Vagina (tissue), 2 donors: ENCODE results near the gene ZDHHC22. TPM values are rescaled to one million over a fixed set of nuclear protein-coding genes. Genes with fewer than 3 reads are reported as not detected.

Source experiments
- DNase-seq, 2 donors: peaks; one replicate each; pipeline ENCODE4 v3.0.0-alpha.2; 2017; ENCODE audit errors: extremely low spot score in 2 of 2
- H3K27ac ChIP-seq: fragments of 200-600 bp; sonication (generic); one replicate; pipeline ENCODE4 v1.5.1; 2019
- H3K27me3 ChIP-seq: fragments of 200-600 bp; sonication (generic); one replicate; pipeline ENCODE4 v1.5.1; 2019
- H3K36me3 ChIP-seq, 2 donors: fragments of 200-600 bp; sonication (generic); one replicate each; pipeline ENCODE4 v1.5.1; 2017 to 2019
- H3K4me1 ChIP-seq: fragments of 200-600 bp; sonication (generic); one replicate; pipeline ENCODE4 v1.5.1; 2019
- H3K4me3 ChIP-seq, 2 donors: fragments of 200-600 bp; sonication (generic); 1 replicate in 1 of 2; 2 replicates in 1 of 2; pipeline ENCODE4 v1.5.1; 2016 to 2019
- H3K9me3 ChIP-seq: fragments of 200-600 bp; sonication (generic); one replicate; pipeline ENCODE4 v1.5.1; 2019
- CTCF ChIP-seq, 3 experiments: fragments of 450-650 bp in 2 of 3; fragments of 200-600 bp in 1 of 3; sonication (generic) in 1 of 3; IDR thresholded peaks; one replicate each; pipeline ENCODE4 v1.5.1; 2017 to 2019; ENCODE audit warnings: antibody characterized with exemption in 3 of 3, mild to moderate bottlenecking in 2 of 3, moderate library complexity in 2 of 3
- POLR2A ChIP-seq, 2 donors: fragments of 450-650 bp; IDR thresholded peaks; one replicate each; pipeline ENCODE4 v1.6.1; 2017; ENCODE audit warnings: antibody characterized with exemption in 2 of 2, mild to moderate bottlenecking in 2 of 2, moderate library complexity in 2 of 2
- POLR2AphosphoS5 ChIP-seq, 2 donors: sonication (generic); formaldehyde crosslinking; IDR thresholded peaks; one replicate each; pipeline ENCODE4 v1.9.0; 2017; ENCODE audit warnings: antibody characterized with exemption in 2 of 2, mild to moderate bottlenecking in 2 of 2, low read depth in 1 of 2; ENCODE audit not compliant: insufficient read depth in 1 of 2
- intact Hi-C: fragments of 100-400 bp; cut with DNase I; formaldehyde crosslinking; loops from one replicate; pipeline ENCODE4 v1.15.1; 2023
- total RNA-seq: library from RNA; depleted of rRNA; stranded (reverse); fragments of >200 nt; gene quantifications from one replicate; pipeline ENCODE4 v1.2.3, GENCODE V29; 2016

ZDHHC22 gene
- total RNA-seq, 1 donor from 2014 or later = not detected

- H3K27me3 ChIP-seq = no peaks in the 10 kb centered on the region
- peaks cover 41% of the 10 kb centered on the region for H3K4me1 ChIP-seq
- intact Hi-C loops = no loop called here
- H3K27ac ChIP-seq = peak overlapping the region; percentile 4
- TF ChIP-seq POLR2A (IDR thresholded peaks at IDR 0.05) (no peak), POLR2AphosphoS5 (IDR thresholded peaks at IDR 0.05; ENCODE audit: insufficient read depth in 1 of 2, low read depth in 1 of 2) (peak; percentile 36 to 72), CTCF (IDR thresholded peaks at IDR 0.05) (no peak)
- no peak for DNase-seq
- H3K4me3 ChIP-seq = no peak overlapping the region
- peaks cover 0 to 1% of the 10 kb centered on the region in 2 donors for H3K36me3 ChIP-seq
- H3K9me3 ChIP-seq = no peaks in the 10 kb centered on the region
These were observed 17.9 kb downstream of the ZDHHC22 start for GRCh38 chr14:77123381-77124325.

- Histone ChIP-seq H3K36me3 (peaks cover 0 to 6% of the 10 kb centered on the region in 2 donors), H3K9me3 (no peaks in the 10 kb centered on the region), H3K27ac (no peak overlapping the region), H3K27me3 (no peaks in the 10 kb centered on the region), H3K4me3 (no peak overlapping the region), H3K4me1 (peaks cover 41% of the 10 kb centered on the region)
- DNase-seq = no peak
- intact Hi-C loops = no loop called here
- no peak for TF ChIP-seq POLR2A (IDR thresholded peaks at IDR 0.05)
- TF ChIP-seq CTCF (IDR thresholded peaks at IDR 0.05) = no peak
- TF ChIP-seq POLR2AphosphoS5 (IDR thresholded peaks at IDR 0.05; ENCODE audit: insufficient read depth in 1 of 2, low read depth in 1 of 2) = no peak
These were observed 19.0 kb downstream of the ZDHHC22 start for GRCh38 chr14:77122526-77123125.

GRCh38 chr14:77120771-77121743, 20.5 kb downstream of the ZDHHC22 start:
- Histone ChIP-seq H3K9me3 (no peaks in the 10 kb centered on the region), H3K4me1 (peaks cover 46% of the 10 kb centered on the region), H3K36me3 (peaks cover 0 to 6% of the 10 kb centered on the region in 2 donors), H3K27me3 (no peaks in the 10 kb centered on the region), H3K27ac (peak overlapping the region; percentile 29), H3K4me3 (no peak overlapping the region)
- intact Hi-C loops = no loop called here
- no peak for DNase-seq
- TF ChIP-seq CTCF (IDR thresholded peaks at IDR 0.05) (no peak), POLR2AphosphoS5 (IDR thresholded peaks at IDR 0.05; ENCODE audit: insufficient read depth in 1 of 2, low read depth in 1 of 2) (no peak), POLR2A (IDR thresholded peaks at IDR 0.05) (no peak)

GRCh38 chr14:77119851-77120250, 21.7 kb downstream of the ZDHHC22 start:
- intact Hi-C loops = no loop called here
- no peak overlapping the region for H3K27ac ChIP-seq
- H3K4me1 ChIP-seq = peaks cover 41% of the 10 kb centered on the region
- no peaks in the 10 kb centered on the region for H3K27me3 ChIP-seq
- H3K4me3 ChIP-seq = no peak overlapping the region
- no peak for DNase-seq
- TF ChIP-seq POLR2A (IDR thresholded peaks at IDR 0.05) (no peak), POLR2AphosphoS5 (IDR thresholded peaks at IDR 0.05; ENCODE audit: insufficient read depth in 1 of 2, low read depth in 1 of 2) (no peak), CTCF (IDR thresholded peaks at IDR 0.05) (no peak)
- no peaks in the 10 kb centered on the region for H3K9me3 ChIP-seq
- peaks cover 0 to 11% of the 10 kb centered on the region in 2 donors for H3K36me3 ChIP-seq
